H9 (cell line): Measurements from ENCODE around the gene RALGAPA1. TPM values are rescaled to one million over a fixed set of nuclear protein-coding genes. Genes with fewer than 3 reads are reported as not detected.

ENCODE experiments used
- DNase-seq: peaks from one replicate; pipeline ENCODE4 v3.0.0-alpha.2; 2017
- H2AFZ ChIP-seq: one replicate; pipeline ENCODE4 v1.6.1; 2013; ENCODE audit warnings: mild to moderate bottlenecking, low read length, control low read depth, moderate library complexity
- H2AK5ac ChIP-seq: 2 replicates; pipeline ENCODE4 v1.6.1; 2013; ENCODE audit warnings: low read length, control low read depth, mixed read lengths; ENCODE audit not compliant: insufficient read length
- H2BK120ac ChIP-seq: one replicate; pipeline ENCODE4 v1.6.1; 2013; ENCODE audit warnings: low read depth, mild to moderate bottlenecking, low read length, control low read depth, inconsistent platforms; ENCODE audit not compliant: poor library complexity, severe bottlenecking
- H2BK12ac ChIP-seq: 2 replicates; pipeline ENCODE4 v1.6.1; 2013; ENCODE audit warnings: low read length, control low read depth, mixed read lengths, low read depth; ENCODE audit not compliant: insufficient read length
- H2BK15ac ChIP-seq: 2 replicates; pipeline ENCODE4 v1.6.1; 2013; ENCODE audit warnings: low read depth, low read length, control low read depth
- H2BK20ac ChIP-seq: one replicate; pipeline ENCODE4 v1.6.1; 2013; ENCODE audit warnings: low read depth, mild to moderate bottlenecking, low read length, control low read depth, inconsistent platforms; ENCODE audit not compliant: poor library complexity, severe bottlenecking
- H2BK5ac ChIP-seq: 2 replicates; pipeline ENCODE4 v1.6.1; 2013; ENCODE audit warnings: low read length, control low read depth, mixed read lengths; ENCODE audit not compliant: insufficient read length
- H3K14ac ChIP-seq: 2 replicates; pipeline ENCODE4 v1.6.1; 2013; ENCODE audit warnings: low read length, control low read depth; ENCODE audit not compliant: insufficient read depth
- H3K18ac ChIP-seq: 2 replicates; pipeline ENCODE4 v1.6.1; 2013; ENCODE audit warnings: low read depth, mild to moderate bottlenecking, mixed read lengths, low read length, control low read depth; ENCODE audit not compliant: insufficient read length
- H3K23ac ChIP-seq: 2 replicates; pipeline ENCODE4 v1.6.1; 2013; ENCODE audit warnings: low read length, control low read depth, mixed read lengths, low read depth; ENCODE audit not compliant: insufficient read length
- H3K23me2 ChIP-seq: 2 replicates; pipeline ENCODE4 v1.6.1; 2013; ENCODE audit warnings: low read depth, mild to moderate bottlenecking, mixed read lengths, low read length, control low read depth; ENCODE audit not compliant: insufficient read length, poor library complexity, severe bottlenecking
- H3K27ac ChIP-seq: 2 replicates; pipeline ENCODE4 v1.5.1; 2013; ENCODE audit warnings: low read length, control low read depth, mixed read lengths, low read depth; ENCODE audit not compliant: insufficient read length
- H3K27me3 ChIP-seq: 2 replicates; pipeline ENCODE4 v1.6.1; 2013; ENCODE audit warnings: low read length, control low read depth, inconsistent platforms; ENCODE audit not compliant: insufficient read depth
- H3K4ac ChIP-seq: 2 replicates; pipeline ENCODE4 v1.6.1; 2013; ENCODE audit warnings: low read depth, mild to moderate bottlenecking, control low read depth, inconsistent platforms, low read length, moderate library complexity
- H3K4me1 ChIP-seq: 2 replicates; pipeline ENCODE4 v1.6.1; 2013; ENCODE audit warnings: low read length, control low read depth, inconsistent platforms; ENCODE audit not compliant: insufficient read depth
- H3K4me2 ChIP-seq: 2 replicates; pipeline ENCODE4 v1.6.1; 2013; ENCODE audit warnings: low read length, control low read depth, mixed read lengths; ENCODE audit not compliant: insufficient read length, insufficient read depth
- H3K56ac ChIP-seq: 2 replicates; pipeline ENCODE4 v1.6.1; 2013; ENCODE audit warnings: low read depth, mild to moderate bottlenecking, mixed read lengths, low read length, control low read depth; ENCODE audit not compliant: insufficient read length
- H3K79me1 ChIP-seq: 2 replicates; pipeline ENCODE4 v1.6.1; 2013; ENCODE audit warnings: low read depth, mild to moderate bottlenecking, moderate library complexity, low read length, control low read depth, inconsistent platforms; ENCODE audit not compliant: insufficient read depth, poor library complexity, severe bottlenecking
- H3K79me2 ChIP-seq: 2 replicates; pipeline ENCODE4 v1.6.1; 2013; ENCODE audit warnings: low read length, control low read depth, inconsistent platforms; ENCODE audit not compliant: insufficient read depth
- H3K9ac ChIP-seq: 2 replicates; pipeline ENCODE4 v1.6.1; 2013; ENCODE audit warnings: low read length, control low read depth, mixed read lengths; ENCODE audit not compliant: insufficient read length; ENCODE audit errors: extremely low read depth
- H3K9me3 ChIP-seq: one replicate; pipeline ENCODE4 v1.6.1; 2013; ENCODE audit warnings: low read depth, low read length, inconsistent platforms; ENCODE audit not compliant: control insufficient read depth
- H3T11ph ChIP-seq: one replicate; pipeline ENCODE4 v1.6.1; 2013; ENCODE audit warnings: mild to moderate bottlenecking, low read length, control low read depth, inconsistent platforms
- H4K20me1 ChIP-seq: one replicate; pipeline ENCODE4 v1.6.1; 2013; ENCODE audit not compliant: control insufficient read depth, insufficient read length, insufficient read depth
- H4K5ac ChIP-seq: 2 replicates; pipeline ENCODE4 v1.6.1; 2013; ENCODE audit warnings: low read depth, mild to moderate bottlenecking, mixed read lengths, low read length, control low read depth; ENCODE audit not compliant: insufficient read length
- H4K8ac ChIP-seq: replicated peaks from 2 replicates; pipeline ENCODE4 v1.6.1; 2013; ENCODE audit warnings: low read length, control low read depth, mixed read lengths, low read depth; ENCODE audit not compliant: insufficient read length
- H4K91ac ChIP-seq: 2 replicates; pipeline ENCODE4 v1.6.1; 2013; ENCODE audit warnings: low read depth, mild to moderate bottlenecking, moderate library complexity, mixed read lengths, low read length, control low read depth; ENCODE audit not compliant: insufficient read length
- H3K27ac Mint-ChIP-seq, 3 experiments: 2 replicates in 2 of 3; 3 replicates in 1 of 3; pipeline ENCODE4 v1.8.0; 2020 to 2021; ENCODE audit warnings: mixed read lengths in 3 of 3, mild to moderate bottlenecking in 1 of 3, moderate library complexity in 1 of 3
- H3K27me3 Mint-ChIP-seq: 2 replicates; pipeline ENCODE4 v1.8.0; 2021; ENCODE audit warnings: low read depth, mild to moderate bottlenecking, moderate library complexity, mixed read lengths
- H3K36me3 Mint-ChIP-seq, 3 experiments: 2 replicates in 2 of 3; 3 replicates in 1 of 3; pipeline ENCODE4 v1.8.0; 2020 to 2021; ENCODE audit warnings: low read depth in 3 of 3, mixed read lengths in 3 of 3; ENCODE audit not compliant: insufficient read depth in 1 of 3
- H3K4me1 Mint-ChIP-seq, 2 experiments: 2 replicates each; pipeline ENCODE4 v1.8.0; 2020; ENCODE audit warnings: mixed read lengths in 2 of 2
- H3K4me3 Mint-ChIP-seq, 2 experiments: 2 replicates in 1 of 2; 3 replicates in 1 of 2; pipeline ENCODE4 v1.8.0; 2020 to 2021; ENCODE audit warnings: mild to moderate bottlenecking in 2 of 2, mixed read lengths in 2 of 2, moderate library complexity in 1 of 2
- H3K9me3 Mint-ChIP-seq, 2 experiments: 2 replicates in 1 of 2; 3 replicates in 1 of 2; pipeline ENCODE4 v1.8.0; 2020; ENCODE audit warnings: mild to moderate bottlenecking in 2 of 2, mixed read lengths in 2 of 2, moderate library complexity in 1 of 2
- CTCF ChIP-seq: fragments of 200-600 bp; sonication (generic); conservative IDR thresholded peaks from 3 replicates; pipeline ENCODE4 v1.8.0; 2021; ENCODE audit warnings: antibody characterized with exemption, mild to moderate bottlenecking
- WGBS: extraction: QIAGEN DNeasy Blood & Tissue Kit; methylation state at CpG from one replicate; pipeline ENCODE4 v1.1.7; 2013; ENCODE audit warnings: missing lambda C conversion rate, low lambda C conversion rate, mixed read lengths; ENCODE audit not compliant: insufficient read length; ENCODE audit errors: extremely low coverage; 5-methylcytosine and 5-hydroxymethylcytosine counted together
- total RNA-seq: library from RNA; stranded (reverse); gene quantifications from 2 replicates; pipeline ENCODE4 v1.2.1, GENCODE V29; 2021

The RALGAPA1 gene
- total RNA-seq, 1 experiment from 2014 or later = 29.8 TPM

- Histone ChIP-seq H3K23me2 (no peaks in the 10 kb centered on the region), H2BK120ac (no peak overlapping the region), H2BK12ac (no peak overlapping the region), H2AFZ (no peak overlapping the region), H2BK15ac (no peak overlapping the region), H3K23ac (no peak overlapping the region), H3K27me3 (no peaks in the 10 kb centered on the region), H3K79me1 (no peaks in the 10 kb centered on the region), H3T11ph (no peak overlapping the region), H4K91ac (no peak overlapping the region), H3K27ac (no peak overlapping the region), H4K20me1 (no peaks in the 10 kb centered on the region), H3K14ac (no peak overlapping the region), H3K9me3 (no peaks in the 10 kb centered on the region), H3K4me1 (no peaks in the 10 kb centered on the region), H3K4me2 (no peak overlapping the region), H3K4ac (no peak overlapping the region), H2BK5ac (no peak overlapping the region), H3K18ac (no peak overlapping the region), H2BK20ac (no peak overlapping the region), H3K79me2 (no peaks in the 10 kb centered on the region), H2AK5ac (no peak overlapping the region), H3K9ac (no peak overlapping the region), H4K5ac (no peak overlapping the region), H3K56ac (no peak overlapping the region), H4K8ac (no peak overlapping the region)
- peaks cover 2 to 6% of the 10 kb centered on the region in 2 experiments; a peak in 2 of 4 replicates for H3K4me1 Mint-ChIP-seq
- TF ChIP-seq CTCF = no peak
- no peaks in the 10 kb centered on the region for H3K27me3 Mint-ChIP-seq
- H3K4me3 Mint-ChIP-seq = no peak overlapping the region
- WGBS = no CpG with 5 or more reads among the region's 2 CpGs
- H3K9me3 Mint-ChIP-seq = peaks cover under 1 to 1% of the 10 kb centered on the region in 2 experiments; a peak in 1 of 5 replicates
- no peak for DNase-seq
- no peak overlapping the region; a peak in 1 of 7 replicates for H3K27ac Mint-ChIP-seq
- H3K36me3 Mint-ChIP-seq = peaks cover 1 to 5% (median 4%) of the 10 kb centered on the region in 3 experiments; a peak in 4 of 7 replicates
Measured at GRCh38 chr14:35637269-35637668, 171.8 kb downstream of the RALGAPA1 start.
